HK-2 (cell line): ENCODE data around the gene PRDM8.
A peak's percentile ranks its signal among the peaks of the same experiment; 100 is the strongest.
"Not testable (repeated sequence)": the region's sequence is repeated elsewhere in the genome, so short reads cannot be mapped to it uniquely, and the experiment has no call there.

ENCODE experiments used
- DNase-seq: peaks from one replicate; pipeline ENCODE4 v3.0.0-alpha.2; 2018; ENCODE audit not compliant: unreplicated experiment

Gene PRDM8

DNA sequence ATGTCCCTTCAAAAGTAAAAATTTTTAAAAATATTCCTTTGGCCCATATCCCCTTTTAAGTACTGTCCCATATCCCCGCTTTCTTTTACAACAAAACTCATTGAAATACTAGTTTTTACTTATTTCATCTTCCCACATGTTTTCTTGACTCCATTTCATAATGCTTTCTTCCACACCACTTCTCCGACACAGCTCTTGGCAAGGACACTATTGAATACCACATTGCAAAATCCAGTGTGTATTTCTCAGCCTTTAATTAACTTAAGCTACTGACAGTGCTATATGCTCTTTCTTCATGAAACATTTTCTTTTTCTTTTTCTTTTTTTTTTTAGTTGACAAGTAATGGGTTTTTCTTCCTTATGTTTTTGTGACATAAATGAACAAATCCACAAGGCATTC lies 28.8 kb downstream of the PRDM8 start:
- DNase-seq: no peak

DNA sequence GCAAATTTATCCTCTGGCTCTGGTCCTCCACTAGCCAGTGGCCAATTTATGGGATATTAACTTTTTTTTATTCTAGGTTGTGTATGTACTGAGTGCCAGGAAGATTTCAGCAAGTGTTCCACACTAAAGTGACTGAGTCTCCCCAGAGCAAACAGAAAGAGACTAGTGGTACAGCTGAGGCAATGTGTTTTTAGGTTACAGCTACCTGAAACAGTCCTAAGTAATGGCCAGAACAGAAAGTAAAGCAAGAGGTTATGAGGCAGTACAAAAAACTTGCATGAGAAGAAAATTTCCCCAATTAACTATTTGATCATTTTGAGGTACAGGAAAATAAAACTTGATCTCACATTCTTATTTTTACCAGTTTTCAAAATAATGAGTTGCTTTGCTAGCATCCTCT lies 31.2 kb downstream of the PRDM8 start:
- DNase-seq: no peak

DNA sequence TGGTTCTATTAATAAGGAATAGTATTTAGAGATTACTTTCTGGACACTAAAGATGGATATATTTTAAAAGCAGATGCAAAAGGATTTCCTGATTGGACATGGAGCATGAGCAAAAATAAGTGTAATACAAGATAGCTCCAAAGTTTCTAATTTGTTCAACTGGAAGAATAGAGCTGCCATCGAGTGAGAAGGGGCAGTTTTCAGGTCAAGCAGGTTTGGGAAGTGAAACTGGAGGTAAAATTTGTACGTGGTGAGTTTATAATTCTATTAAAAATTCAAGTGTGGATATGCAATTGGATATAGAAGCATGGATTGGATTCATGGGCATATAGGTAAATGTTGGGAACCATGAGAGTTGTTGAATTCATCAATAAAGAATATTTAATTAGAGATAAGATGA lies 31.8 kb downstream of the PRDM8 start:
- DNase-seq: no peak

DNA sequence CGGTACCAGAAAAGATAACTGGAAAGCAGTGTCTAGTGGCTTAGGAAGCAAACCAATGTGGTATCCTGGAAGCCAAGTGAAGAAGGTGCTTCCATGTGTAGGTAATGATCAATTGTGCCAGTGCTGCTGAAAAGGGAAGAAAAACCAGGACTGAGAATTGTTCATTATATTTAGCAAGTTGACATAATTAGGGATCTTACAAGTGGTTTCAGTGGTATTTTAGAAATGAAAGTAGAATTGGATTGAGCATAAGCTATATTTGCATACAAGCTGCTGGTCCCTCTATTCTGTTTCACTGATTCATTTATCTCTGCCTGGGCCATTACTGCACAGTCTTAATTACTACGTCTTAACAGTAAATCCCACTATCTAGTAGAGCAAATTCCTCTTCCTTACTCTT lies 32.3 kb downstream of the PRDM8 start:
- no peak for DNase-seq

DNA sequence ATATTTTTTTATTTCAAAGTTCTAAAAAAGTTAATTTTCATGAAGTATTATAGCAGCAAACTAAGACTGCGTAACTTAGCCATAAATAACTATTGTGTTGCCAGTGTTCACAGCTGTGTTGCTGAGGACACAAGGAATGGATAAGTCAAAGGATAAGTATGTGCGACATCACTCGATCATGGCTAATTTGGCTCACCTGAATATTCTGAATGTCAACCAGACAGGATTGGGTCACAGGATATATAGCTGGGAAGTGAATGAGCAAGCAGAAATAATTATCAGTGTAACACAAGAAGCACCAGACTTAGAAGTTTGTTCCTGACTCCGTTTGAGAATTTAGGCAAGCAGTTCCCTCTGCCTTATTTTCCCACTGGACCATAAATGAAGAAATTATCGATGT lies 33.9 kb downstream of the PRDM8 start:
- no peak for DNase-seq

DNA sequence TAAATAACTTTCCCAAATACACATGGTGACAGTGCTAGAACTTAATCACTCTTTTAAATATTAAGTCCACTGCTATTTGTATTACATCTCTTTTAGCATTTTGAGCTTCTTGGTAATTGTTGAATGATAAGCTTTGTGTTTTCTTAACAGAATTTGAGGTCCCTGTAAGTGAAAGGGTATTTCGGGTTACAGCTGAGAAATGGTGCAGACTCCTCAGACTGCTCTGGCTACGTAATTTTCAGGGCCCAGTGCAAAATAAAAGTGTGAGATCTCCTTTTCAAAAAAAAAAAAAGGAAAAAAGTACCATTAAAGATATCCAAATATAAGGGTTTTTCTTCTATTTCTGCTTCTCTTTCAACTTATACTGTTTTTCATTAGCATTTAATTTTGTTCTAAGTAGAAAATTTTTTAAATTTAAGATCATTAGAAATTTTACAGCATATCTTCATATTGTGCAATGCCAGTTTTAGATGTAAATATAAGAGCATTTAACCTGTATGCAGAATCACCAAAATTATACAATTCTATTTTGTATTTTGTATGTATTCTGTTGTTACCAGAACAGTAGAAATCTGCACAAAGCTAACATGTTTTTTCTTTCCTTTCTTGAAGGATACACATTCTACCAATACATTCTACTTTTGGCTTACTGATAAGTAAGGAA lies 35.5 kb downstream of the PRDM8 start:
- no peak for DNase-seq

DNA sequence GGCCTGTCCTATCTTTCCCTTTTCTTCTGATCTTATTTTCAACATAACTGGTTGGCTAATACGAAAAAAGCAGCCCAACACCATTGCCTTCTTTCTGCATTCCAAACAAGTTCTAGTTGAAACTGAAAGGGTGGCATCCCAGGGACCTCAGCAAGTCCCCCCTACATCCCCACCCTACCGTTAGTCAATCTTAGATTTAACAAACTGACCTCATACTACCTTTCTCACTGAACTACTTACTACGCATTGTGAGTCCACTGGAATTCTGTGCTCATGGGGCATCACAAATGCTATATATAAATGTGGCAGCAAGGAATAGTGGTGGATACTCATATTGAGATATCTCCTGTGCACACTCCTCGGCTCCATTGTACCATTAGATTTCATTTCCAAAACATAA lies 36.1 kb downstream of the PRDM8 start:
- DNase-seq: no peak

DNA sequence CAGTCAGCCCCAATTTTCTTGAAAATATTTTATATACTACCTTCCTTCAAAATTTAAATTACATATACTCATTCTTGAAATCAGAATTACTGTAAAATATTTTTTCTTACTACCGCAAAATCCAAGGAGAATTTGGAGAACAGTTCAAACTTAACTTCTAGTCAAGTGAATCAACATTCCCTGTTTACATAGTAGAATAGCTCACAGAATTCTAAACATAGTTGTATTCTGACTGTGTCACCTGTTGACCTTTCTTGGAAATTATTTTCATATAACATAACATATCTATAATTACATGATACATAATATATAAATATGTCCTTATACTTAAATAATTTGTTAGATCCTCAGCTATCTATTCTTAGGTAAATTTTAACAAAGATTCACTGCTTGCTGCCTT lies 38.1 kb downstream of the PRDM8 start:
- no peak for DNase-seq

DNA sequence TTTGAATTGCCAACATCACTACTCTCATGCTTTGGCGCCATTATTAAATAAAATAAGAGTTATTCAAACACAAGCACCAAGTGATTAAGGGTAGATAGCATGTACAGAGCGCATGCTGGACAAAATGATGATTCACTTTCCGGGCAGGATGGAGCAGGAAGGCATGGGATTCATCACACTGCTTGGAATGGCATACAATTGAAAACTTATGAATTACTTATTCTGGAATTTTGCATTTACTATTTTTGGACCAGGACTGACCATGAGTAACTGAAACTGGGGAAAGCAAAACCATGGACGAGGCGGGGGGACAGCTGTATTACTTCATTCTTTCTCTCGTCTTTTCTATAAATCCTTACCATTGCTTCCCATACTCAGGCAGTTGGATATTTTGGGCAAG lies 40.7 kb downstream of the PRDM8 start:
- peak; percentile 7 for DNase-seq

DNA sequence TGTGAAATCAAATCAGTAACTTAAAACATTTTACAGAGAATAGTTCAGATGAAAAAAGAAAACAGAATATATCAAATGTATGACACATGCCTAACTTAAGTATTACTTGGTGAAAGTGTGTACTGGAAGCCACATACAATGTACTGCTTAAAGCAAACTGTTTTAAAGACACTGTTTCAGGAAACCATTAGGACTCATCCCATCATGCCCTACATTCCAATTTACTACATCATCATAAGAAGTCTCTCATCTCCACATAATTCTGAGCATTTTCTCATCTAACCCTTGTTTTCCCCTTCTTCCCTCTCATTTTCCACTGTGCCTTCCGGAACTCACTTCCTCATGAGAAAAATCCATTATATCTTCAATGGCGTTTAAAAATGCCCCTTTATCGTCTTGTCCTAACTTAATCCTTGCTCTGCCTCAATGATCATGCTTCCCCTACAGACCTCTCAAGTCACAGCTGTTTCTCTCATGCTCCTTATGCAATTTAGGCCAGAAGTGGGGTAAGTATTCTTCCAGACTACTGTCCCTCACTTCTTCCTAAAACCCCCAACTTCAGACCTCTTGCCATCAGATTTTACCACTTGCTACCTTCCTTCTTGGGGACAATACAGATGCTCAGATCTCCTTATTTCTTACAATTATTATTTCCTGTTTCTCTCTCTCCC lies 42.3 kb downstream of the PRDM8 start:
- DNase-seq: no peak

DNA sequence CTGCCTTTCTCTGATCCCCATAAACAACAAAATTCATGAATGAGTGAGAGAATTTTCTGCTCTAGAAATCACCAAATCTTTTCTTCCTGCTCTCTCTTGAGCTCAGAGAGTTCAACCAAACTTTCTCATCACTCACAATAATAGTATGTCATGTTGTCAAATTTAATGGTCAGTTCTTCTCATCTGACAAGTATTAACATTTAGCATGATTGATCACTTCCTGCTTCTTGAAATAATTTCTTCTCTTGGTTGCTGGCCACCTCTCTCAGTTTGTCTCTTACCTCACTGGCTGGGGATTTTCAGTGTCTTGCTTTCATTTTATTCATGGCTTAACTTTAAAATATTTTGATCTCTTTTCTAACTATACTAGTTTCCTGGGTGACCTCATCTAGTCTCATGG lies 43.7 kb downstream of the PRDM8 start:
- no peak for DNase-seq

DNA sequence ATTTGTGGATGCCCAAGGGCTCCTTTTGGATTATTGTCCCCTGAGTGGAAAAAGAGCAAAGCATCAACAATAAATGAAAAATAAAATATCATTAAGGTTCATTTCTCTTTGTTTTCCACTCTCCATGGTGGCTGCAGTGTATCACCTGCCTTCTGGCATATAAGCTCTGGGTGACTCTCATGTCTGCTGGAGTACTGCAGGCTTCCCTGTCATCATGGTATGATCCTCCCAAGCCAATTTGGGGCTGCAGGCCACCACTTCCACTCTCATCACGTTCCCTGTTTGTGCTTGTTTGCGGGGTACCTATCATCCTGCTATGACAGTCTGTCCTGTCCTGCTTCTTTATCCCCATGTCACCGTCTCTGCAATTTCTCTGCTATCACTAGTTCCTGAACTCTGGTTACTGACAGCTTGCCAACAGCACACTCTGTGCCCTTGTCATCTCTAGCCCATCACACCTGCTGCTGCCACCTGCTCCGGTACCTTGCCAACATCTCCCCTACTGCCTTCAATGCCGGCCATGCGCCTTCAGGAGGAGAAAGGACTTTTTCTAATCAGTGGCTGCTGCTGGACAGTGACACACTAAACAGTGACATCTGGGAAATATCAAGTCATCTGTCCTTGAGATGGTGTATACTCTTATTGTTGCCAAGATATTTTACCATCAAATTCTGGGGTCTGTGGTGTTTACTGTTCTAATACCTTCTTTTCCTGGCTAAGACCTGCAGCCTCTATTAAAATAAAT lies 46.1 kb downstream of the PRDM8 start:
- no peak for DNase-seq

DNA sequence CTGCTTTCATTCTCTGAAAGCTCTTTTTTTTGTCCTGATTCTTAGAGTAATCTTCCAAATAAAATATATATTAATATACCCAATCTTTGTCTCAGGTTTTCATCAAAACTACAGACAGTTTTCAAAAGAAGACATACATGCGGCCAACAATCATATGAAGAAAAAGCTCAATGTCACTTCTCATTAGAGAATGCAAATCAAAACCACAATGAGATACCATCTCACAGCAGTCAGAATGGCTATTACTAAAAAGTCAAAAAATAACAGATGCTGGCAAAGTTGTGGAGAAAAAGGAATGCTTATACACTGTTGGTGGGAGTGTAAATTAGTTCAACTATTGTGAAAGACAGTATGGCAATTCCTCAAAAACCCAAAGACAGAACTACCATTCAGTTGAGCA lies 50.2 kb downstream of the PRDM8 start:
- DNase-seq: not testable (repeated sequence)

DNA sequence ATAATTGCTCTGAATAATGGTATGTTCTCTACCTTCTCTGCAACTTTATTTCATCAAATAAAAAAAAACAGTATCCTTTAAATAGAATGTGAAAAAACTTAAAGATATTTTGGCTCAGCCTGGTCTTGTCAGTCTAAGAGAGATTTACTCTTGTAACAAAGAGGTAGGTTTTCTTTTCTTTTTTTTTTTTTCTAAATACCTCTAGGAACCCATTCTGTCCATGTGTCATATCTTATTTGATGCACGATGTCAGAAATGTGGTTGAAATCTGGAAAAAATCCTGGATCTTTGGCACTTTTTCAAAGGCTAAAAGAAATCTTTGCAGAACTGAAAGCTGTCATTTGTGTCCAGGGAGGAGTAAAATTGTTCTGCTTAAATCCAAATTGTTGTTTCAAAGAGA lies 51.8 kb downstream of the PRDM8 start:
- DNase-seq: no peak

DNA sequence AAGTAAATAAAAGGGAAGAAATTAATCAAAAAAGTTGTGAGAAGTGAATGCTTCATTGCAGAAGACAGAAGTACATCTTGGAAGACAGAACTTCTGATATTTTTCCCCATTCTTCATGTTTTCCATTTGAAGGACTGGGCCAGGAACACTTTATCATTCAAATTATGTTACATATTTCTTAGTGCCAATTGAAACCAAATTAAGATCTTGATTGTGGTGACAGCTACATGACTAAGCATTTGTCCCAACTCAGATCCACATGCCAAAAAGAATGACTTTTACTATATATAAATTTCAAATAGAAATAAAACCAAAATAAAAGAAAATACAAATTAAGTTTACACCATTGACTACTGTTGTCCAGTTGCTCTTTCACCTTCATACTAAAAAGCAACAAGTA lies 55.1 kb downstream of the PRDM8 start:
- DNase-seq: no peak

DNA sequence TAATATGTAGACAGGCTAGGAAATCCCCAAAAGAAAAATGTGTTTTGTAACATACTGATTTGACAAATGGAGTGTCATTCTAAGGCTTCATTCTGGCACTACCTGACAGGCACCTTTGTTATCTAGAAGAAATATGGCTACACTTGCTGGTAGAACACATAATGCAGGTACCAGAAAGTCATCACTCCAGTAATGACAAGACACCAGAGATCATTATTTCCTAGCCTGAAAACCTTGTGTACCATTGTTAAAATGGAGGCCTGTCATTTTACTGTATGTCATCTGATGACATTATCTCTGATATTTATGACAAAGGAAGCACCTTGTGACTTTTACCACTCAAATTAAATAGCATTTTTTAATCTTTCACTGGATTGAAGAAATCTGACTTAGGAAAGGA lies 55.6 kb downstream of the PRDM8 start:
- DNase-seq: no peak

DNA sequence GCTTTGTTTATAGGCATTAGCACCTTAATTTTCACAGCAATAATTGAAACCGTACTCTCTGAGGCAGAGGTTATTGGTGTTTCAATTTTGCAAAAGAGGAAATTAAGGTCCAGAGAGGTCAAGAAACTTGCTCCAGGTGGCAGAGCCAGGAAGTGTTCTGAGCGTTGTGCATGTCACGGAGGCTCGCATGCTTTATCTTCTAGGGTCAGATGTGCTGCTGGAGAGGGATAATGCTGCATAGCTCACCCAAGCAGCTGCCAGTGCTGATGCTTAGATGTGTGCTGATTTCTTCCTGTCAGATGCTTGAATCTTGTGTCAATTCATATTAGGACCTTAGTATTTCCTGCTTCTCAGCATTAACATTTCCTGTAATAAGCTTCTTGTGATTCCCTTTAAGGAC lies 56.2 kb downstream of the PRDM8 start:
- DNase-seq: no peak
